ENCODE data around the gene SH3RF3.

SH3RF3 gene

DNA sequence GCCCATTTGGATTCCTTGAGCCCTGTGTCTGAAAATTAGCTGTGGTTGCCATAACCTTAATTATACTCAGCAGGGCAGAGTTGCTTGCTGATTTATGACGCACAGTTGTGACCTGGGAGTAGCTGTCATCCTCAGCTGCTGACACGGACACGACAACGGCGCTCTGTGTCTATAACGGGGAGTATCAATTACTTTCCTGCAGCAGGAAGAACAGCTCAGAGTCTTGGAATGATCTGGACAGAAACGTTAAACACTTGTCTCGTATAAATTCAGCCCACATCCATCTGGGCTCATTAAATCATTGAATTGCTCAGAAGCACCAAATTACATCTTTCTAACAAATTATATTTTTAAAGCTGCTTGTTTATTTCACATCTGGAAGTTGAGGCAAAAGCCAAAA lies 368.5 kb downstream of the SH3RF3 start:
- DNase-seq: no peak

DNA sequence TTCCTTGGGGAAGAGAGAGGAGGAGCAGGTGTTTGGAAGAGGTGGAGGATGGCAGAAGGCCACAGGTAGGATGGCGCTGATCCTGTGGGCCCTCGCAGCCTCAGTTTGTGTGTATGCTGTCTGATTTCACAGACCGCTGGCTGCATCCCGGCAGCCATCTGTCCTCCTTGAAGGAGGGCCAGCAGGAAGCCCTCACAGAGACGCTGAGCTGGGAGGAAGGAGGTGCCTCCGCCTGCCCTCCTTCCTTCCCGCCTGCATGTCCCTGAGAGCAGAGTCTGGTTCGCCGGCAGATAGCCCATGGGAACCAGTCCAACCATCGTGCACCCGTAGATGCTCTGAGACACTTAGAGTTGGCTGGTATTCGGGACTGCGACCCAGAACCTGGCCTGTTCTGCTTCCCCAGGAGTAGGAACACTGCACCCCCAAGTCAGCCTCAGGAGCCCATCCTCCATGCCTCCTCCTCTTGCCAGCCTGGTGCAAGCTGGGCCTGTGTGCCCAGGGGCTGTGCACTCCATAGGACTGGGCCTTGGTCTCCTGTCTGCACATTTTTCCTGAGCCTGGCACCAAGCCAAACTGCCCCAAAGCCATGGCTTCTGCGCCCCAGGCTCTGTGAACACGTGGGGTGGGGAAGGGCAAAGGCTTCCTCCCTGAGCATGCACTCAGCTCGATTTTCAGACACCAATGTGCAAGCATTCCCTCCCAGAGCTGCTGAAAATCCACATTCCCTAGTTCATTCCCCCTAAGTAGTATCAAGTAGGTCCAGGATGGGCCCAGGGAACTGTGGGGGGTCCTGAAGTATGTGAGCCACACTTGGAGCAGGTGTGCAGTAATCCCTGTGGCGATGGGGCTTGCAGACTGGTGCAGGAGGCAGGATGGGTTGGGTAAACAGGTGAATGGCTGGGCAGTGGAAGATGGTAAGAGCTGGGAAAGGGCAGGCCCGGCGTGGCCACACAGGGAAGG lies 369.2 kb downstream of the SH3RF3 start:
- no peak for DNase-seq

DNA sequence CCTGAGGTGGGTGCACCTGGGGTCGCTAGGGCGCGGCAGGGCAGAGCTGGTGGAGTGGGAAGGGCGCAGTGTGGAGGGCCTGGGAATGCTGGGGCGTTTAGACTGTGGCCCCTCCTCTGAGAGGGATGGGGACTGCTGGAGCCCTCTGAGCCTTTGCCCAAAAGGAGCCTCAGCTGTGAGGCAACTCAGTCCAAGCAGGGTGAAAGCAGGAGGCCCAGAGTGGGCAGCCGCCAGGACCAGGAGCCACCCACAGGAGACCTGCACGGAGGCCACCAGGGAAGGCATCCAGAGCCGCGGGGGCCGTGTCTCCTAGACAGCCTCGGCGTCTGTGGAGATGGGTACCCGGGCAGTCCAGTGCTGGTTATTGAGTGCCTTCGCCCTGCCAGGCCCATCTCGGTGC lies 369.9 kb downstream of the SH3RF3 start:
- no peak for DNase-seq

DNA sequence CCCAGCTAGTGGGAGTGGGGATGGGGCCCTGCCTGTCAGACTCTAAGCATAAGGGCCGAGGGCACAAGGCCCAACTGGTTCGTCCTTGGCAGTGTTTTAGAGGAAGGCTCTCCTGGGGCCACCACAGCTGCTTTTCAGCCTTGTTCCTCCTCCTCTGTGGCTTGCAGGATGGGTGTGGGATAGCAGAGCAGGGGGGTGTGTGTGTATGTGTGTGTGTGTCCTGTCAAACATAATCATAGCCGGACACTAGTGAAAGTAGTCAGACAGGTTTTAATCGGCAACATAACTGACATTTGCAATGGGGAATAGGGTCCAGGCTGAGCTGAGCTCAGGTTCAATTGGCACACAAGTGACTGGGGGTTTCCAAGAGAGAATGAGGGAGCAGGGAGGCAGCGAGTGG lies 370.6 kb downstream of the SH3RF3 start:
- no peak for DNase-seq

DNA sequence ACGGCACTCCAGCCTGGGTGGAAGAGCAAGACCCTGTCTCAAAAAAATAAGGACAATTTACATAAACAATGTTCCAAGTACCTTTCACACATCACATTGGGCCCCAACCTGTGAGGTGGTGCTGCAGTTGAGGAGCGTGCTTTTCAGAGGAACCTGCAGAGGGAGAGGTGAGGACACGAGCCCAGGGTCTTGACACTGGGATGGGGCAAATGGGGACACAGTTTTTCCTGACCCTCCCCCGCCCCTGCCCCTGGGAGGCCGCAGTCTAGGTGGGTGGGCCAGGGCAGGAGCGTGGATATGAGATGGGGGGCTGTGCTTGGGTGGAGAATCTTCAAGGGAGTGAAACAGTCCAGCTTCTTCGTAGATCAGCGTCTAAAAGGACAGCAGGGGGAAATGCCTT lies 371.9 kb downstream of the SH3RF3 start:
- DNase-seq: no peak

DNA sequence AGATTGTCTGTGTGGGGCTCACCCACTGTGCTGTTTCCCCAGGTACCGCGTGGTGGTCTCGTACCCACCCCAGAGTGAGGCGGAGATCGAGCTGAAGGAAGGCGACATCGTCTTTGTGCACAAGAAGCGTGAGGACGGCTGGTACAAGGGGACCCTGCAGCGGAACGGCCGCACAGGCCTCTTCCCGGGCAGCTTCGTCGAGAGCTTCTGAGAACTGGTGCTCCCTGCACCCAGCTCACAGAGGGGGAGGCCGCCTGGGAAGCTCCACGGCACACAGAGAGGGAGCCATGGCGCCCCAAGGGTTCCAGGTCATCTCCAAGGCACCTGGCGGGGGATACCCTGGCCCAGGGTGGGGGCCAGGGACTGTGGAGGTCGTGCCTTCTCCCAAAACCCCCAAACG lies 372.5 kb downstream of the SH3RF3 start:
- DNase-seq: no peak

DNA sequence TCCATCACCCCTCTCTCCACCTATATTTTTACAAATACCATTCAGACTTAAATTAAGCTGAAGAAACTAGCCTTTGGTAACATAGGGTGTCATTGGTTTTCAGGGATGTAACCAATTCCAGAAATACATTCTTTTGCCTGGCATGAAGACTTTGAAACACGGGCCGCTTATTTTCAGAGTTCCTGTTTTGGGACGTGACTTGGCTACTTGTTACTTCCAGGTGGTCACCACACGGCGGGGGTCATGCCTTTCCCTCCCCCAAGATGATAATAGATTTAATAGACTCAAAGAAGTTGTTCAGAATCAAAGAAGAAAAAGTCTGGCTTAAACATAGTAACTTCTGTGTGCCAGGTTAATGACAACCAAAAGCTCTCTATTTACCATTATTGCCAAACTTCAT lies 374.2 kb downstream of the SH3RF3 start:
- no peak for DNase-seq

DNA sequence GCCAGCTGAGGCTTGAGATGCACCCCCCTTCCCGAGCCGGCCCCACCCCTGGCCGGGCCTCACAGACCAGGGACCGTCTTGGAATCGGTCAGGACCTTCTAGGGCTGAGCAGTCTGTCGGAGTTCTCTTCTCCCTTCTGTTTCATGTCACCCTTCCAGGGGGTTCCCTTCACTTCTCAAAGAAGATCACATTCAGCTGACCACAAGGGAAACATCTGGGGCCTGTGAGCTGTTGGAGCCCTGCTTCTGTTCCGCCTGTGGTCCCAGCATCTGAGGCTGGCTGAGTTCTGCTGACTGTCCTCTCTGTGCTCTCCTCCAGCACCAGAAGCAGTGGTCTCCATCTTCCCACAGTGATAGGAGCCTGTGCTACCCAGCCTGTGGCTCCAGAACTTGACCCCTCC lies 378.2 kb downstream of the SH3RF3 start:
- DNase-seq: no peak

DNA sequence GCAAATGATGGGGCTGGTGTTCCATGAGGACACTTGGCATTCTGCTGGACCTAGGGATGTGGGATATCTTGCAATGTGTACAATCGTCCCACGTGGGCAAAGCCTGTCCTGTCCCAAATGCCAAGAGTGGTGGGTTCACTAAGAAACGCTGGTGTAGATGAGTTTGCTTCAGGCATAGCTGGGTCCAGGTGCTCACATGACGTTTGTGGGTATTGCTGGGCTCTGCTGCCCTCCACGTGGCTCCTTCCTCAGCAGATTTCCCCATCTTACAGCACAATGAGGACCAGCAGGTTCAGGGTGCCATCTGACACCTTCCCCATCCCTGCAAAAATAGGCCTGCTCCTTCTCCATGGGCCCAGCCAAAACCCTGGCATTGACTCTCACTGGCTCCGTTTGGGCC lies 378.8 kb downstream of the SH3RF3 start:
- DNase-seq: no peak

DNA sequence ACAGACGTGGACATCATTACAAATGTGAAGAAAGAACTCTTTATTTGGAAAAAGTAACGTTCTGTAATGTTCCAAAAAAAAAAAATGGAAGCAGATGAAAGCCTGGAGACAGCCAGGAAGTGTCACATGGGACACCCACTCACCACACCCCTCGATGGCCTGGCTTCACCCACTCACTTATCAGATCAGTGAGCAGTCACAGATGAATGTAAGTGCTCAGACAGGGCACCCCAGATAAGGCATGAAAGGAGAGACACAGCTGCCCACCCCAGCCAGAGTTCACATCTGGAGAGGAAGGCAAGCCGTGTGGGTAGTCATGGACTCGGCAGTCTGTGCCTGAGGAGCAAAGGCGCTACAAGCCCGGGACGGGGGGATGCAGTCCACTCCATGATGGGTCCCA lies 379.6 kb downstream of the SH3RF3 start:
- DNase-seq: no peak

DNA sequence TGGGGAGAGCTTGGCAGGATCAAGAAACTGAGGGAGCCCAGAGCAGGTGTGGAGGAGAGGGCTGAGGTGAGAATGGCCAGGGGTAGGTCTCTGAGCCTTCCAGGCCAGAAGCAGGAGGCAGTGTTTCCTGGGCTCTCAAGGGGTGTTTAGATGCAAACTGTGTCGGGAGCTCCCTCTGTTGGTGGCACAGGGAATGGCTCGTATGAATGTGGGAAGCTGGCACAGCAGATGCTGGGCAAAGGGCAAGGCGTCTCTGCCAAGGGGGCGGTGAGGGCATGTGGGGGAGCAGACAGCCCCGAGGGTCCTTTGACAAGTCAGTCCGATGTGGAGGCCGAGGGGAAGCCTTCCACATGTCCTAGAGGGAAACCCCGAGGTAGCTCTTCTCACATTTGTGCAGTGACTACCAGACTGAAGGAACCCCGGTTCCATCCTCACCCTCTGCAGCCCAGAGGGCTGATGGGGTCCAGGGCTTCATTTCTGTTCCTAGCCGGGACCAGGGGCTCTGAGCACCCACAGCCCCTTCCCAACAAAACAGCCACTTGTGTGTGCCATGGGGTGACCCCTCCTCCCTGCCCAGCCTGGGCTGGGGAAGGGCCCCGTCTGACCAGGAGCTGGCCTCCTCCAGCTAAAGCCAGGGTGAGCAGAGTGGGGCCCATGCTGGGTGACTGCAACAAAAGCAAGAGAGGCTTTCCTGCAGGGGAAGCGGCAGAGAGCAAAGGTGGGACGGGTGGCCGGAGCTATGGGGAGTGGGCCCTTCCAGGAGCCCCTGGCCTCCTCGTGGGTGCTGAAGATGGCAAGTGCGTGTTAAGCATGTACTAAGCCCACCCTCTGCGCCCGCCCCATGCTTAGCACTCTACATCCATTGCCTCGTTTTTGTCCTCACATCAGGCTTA lies 381.4 kb downstream of the SH3RF3 start:
- peak; percentile 74 for DNase-seq

DNA sequence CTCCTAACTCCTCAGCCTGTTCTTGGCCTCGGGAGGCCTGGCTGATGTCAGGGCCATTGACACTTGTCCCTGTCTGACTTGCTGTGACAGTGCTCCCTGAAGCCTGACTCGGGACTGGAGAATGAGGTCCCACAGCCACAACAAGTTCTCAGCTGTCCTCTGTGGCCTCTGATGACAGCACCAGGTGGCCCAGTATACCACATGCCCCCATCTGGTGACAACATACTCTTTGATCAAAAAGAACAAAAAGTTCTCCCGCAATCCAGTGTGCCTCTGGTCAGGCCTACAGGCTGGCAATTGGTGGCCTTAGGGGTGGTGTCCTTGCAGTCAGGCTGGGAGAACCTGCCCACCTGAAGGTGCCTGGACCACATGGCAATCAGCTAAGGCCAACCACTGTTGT lies 382.2 kb downstream of the SH3RF3 start:
- no peak for DNase-seq

DNA sequence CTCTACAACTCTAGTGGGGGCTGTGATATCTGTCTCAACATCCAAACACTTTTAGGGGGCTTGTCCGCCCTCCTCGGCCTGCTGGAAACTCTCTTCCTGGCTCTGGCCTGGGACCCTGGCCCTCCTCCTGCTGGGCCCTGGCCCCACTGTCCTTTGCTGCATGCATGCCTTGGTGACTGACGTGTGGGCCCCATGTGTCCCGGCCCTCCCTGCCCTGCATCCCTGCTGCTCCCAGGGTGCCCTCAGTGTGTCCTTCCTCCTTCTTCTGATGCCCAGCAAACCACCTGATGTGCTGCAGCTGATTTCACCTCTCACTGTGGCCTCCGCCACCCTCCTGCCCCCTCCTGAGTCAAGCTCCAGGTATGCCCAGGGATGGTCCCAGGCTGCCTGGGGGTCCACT lies 383.1 kb downstream of the SH3RF3 start:
- no peak for DNase-seq

DNA sequence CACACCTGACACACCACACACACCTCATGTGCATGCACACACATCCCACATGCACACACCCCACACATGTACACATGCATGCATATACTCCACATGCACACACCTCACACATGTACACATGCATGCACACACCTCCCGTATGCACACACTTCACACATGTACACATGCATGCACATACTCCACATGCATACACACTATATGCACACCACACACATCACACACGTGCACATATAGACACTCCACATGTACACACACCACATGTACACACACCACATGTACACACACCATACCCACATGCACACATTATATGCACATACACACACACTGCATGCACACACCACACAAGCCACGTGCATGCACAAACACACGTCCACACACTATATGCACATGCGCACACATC lies 384.2 kb downstream of the SH3RF3 start:
- DNase-seq: no peak

DNA sequence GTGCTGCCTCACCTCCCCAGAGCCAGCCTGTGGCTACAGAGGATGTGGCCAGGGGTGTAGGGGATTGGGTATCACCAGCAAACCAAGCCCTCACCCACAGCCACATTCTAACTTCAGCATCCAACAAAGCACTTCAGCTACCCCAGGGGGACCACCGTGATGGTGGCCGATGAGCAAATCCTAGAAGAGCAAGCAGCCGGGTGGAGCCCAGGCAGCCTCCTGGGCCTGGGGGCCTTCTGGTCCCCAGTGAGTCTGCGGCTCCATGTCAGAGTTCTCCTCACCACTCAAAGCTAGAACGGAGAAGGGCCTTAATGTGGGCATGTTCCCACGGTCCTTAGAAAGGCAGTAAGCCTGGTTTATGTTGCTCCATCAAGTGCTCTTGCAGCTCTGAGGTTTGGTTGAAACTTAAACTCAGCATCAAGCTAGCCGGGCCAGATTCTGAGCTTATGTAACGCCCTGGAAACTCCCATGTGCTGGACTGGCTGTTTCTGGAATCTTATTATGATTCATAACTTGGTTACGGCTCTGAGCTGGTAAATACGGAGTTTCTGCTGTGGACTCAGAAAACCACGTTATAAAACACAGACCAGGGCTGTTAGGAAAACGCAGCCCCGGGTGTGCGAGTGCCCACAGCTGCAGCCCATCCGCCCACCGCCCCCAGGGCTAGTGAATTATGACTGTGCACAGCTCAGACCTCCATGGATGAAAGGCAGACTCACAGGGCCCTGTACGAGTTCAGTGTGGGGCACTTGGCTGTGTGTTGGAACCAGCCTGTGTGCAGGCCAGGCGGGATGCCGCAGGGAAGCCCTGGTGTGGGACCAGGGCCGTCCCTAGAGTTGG lies 385.0 kb downstream of the SH3RF3 start:
- DNase-seq: no peak

DNA sequence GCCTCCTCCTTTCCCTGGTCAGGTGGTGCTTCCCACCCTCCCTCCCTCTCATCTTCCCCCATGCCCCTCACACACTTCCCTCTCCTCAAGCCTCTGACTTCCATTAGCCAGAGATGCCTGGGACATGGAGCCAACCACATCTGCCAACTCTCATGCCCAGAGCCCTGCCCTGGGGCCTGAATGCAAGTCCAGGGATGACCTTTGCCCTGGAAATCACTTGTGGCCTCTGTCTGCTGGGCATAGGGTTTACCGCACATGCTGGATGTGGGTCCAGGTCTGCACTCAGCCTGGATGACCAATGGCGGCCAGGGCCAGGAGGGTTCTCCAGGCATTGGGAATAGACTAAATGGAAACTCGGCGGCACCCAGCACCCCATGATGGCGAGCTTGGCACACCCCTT lies 385.9 kb downstream of the SH3RF3 start:
- no peak for DNase-seq

DNA sequence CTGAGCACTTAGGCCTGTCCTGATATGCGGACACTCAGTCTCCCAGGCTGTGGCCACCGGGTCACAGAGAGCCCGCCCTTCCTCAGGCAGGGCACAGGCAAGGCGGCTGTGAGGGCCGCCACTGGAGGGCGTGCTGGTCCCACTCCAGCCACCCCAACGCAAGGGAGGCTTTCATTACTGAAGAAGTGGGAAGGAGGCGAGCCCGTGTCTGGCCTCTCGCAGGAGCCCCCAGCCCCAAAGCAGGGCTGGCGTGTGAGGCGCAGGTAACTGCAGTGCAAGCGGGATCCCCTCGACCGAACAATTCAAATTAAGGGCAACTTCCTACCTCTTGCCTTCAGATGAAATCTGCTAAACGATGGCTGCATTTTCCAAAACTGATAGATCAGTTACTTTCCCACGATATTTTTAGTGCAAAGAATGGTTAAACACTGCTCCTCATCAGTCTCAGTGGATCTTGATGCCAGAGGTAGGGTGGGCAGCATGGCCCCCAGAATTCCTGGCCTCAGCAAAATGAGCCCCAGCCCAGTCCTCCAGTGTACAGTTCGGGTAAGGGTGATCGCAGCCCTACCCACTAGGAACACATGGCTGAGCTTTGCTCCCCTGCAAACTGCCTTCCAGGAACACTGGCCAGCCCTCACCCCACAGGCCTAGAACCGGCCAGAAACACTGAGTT lies 387.6 kb downstream of the SH3RF3 start:
- DNase-seq: no peak

DNA sequence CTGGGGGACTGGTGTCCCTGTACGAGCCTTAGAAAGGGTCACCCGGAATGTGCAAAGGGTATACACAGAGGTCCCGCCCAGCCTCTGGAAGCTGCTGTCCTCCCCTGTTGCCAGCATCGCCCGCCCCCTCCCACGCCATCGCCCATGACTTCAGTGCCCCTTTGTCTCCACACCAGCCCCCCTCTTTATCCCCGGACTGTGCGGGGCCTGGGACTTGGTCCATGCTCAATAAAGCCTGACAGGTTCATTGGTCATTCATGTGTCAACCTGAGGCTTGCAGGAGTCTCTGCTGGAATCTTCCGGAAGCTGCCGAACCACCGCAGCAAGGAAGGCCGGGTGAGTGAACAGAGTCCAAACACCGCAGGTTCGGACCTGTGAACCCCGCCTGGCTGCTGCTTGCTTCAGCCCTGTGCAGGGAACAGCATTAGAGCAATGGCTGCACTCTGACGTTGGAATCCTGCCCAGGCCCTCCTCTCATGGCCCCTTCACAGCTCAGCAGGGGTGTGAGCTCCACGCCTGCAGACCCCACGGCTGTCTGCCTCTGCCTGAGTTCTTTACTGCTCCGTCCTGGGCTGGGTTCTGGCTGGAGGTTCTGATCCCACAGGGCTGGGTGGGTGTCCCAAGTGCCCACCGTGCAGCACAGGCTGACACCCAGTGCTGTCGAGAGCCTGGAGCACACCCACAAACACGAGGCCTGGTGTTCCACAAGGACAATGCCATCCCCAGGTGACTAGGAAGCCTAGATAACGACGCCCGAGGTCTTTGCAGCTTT lies 388.3 kb downstream of the SH3RF3 start:
- DNase-seq: no peak

DNA sequence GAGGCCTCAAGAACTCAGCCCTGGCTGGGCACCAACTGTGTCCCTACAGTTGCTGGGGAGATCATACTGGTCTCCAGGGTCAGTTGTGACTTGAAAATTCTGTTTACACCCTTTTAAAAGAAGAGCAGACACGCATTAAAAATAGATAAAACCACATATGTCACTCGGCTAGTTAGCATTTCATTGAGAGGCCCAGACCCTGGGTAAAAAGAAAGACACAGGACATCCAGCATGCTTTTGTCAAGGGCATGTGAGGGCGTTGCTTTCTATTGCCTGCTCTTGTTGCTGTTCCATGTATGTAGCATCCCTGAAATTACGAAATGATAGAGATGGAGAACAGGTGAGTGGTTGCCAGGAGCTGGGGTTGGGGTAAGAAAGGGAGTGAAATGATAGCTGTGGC lies 390.5 kb downstream of the SH3RF3 start:
- no peak for DNase-seq

DNA sequence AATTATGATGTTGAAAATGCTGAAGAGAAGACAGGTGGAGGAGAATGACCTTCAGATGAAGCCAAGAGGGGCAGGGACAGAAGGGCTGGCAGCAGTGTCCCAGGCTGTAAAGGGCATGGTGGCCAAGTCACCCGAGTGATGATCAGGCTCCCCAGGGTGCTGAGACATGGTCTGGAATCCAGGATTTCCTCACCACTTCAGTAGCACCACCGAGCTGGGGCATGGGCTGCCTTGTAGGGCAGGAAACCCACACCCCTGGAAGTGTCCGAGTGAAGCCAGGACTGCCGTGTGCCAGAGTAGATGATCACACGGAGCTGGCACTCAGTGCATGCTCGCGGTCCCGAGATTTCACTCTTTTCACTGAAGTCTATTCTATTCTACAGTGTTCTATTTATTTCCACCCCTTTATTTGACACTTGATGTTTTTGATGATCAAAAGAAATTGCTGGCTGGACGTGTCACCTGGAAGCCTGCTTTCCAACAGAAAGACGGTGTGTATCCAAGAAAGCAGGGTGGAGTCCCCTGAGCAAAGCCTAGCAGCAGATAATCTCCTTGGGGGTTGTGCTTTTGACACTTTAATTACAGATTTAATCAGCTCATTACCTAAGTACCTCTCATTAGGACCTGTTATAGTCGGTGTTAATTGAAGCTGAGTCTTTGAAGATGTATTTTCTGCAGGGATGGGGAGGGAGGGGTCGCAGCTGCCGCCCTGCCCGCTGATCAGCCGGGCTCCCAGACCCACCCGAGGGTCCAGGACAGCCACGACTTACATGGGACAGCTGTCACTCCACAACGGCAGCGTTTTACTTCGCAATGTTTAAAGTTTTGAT lies 392.4 kb downstream of the SH3RF3 start:
- no peak for DNase-seq

DNA sequence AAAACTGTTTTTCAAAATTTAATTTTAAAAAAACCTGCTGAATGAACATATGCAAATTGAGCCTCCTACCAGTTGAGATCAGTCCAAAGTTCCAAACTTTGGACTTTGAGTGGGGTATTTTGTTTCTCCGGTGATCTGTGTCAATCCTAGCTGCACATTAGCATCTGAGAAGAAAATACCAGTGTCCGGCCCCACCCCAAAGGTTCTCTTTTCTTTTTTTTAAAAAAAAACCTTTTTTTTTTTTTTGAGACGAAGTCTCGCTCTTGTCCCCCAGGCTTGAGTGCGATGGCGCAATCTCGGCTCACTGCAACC lies 393.0 kb downstream of the SH3RF3 start:
- DNase-seq: no peak

Measured in CD4-positive, alpha-beta T cell treated with Interleukin-10 for 1 hour (primary cell).